Subcutaneous abdominal adipose tissue (tissue), 5 donors: ENCODE data around the gene XAGE2.
"Not testable (repeated sequence)": the region's sequence is repeated elsewhere in the genome, so short reads cannot be mapped to it uniquely, and the experiment has no call there.

ENCODE experiments used
- H3K27ac ChIP-seq: one replicate; pipeline ENCODE4 v1.7.0; 2013; ENCODE audit warnings: low read depth, mild to moderate bottlenecking, inconsistent platforms, low read length, moderate library complexity
- H3K27me3 ChIP-seq, 5 donors: one replicate each; pipeline ENCODE4 v1.7.0; 2013; ENCODE audit warnings: low read length in 5 of 5, inconsistent platforms in 1 of 5; ENCODE audit not compliant: control insufficient read depth in 5 of 5, insufficient read depth in 4 of 5
- H3K36me3 ChIP-seq, 5 donors: one replicate each; pipeline ENCODE4 v1.7.0; 2013; ENCODE audit warnings: low read length in 5 of 5; ENCODE audit not compliant: control insufficient read depth in 5 of 5, insufficient read depth in 5 of 5
- H3K4me1 ChIP-seq, 5 donors: one replicate each; pipeline ENCODE4 v1.7.0; 2013; ENCODE audit warnings: low read length in 5 of 5, mild to moderate bottlenecking in 3 of 5, moderate library complexity in 1 of 5; ENCODE audit not compliant: control insufficient read depth in 5 of 5, insufficient read depth in 5 of 5
- H3K4me3 ChIP-seq, 5 donors: one replicate each; pipeline ENCODE4 v1.7.0; 2013; ENCODE audit warnings: low read length in 5 of 5, low read depth in 1 of 5
- H3K9ac ChIP-seq, 5 donors: one replicate each; pipeline ENCODE4 v1.7.0; 2013; ENCODE audit warnings: low read length in 5 of 5, mild to moderate bottlenecking in 4 of 5, moderate library complexity in 3 of 5
- H3K9me3 ChIP-seq, 5 donors: one replicate each; pipeline ENCODE4 v1.7.0; 2013; ENCODE audit warnings: low read length in 5 of 5; ENCODE audit not compliant: control insufficient read depth in 5 of 5
- donor health status: healthy.
- donor health status: healthy.
- donor health status: healthy.
- donor health status: healthy.
- donor health status: healthy.

Gene XAGE2, protein sequence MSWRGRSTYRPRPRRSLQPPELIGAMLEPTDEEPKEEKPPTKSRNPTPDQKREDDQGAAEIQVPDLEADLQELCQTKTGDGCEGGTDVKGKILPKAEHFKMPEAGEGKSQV

DNA sequence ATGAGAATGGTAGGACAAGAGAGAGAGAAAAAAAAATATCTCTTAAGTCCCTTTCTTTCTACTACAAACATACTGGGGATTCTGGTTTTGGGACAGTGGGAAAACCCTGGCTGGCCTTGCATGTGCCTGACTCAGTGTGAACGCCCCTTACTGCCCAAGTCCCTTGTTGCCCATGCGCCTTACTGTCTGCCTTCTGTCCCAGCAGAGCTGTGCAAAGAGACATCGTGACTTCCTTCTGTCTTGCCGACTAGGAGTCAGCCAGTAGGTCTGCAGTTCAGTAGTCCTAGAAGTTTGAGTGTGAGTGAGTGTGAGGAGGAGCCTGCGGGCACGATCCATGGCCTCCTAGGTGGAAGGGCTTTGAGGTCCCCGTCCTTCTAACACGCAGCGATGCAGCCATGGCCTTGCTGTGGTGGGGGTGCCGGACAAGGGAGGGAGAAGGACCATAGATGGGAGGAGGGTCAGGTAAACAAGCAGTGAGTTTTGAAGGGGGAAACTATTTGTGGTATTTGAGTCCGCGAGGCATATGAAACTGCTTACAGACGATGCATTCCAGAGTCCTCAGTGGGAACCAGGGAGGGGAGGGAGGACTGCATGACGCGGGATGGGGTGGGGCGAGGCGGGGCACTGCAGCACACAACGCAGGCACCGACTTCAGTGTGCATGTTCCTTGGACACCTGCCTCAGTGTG, at the start of gene XAGE2:
TSS of gene XAGE2 (plus strand) at position 654 of the 688 bp plus-strand sequence. CDS start 994 bp downstream, outside the sequence.
- Histone ChIP-seq H3K9ac (no peak within 1 kb of the TSS), H3K36me3 (no peaks in the 10 kb centered on the region), H3K27me3 (peaks cover 0 to 10% (median 6%) of the 10 kb centered on the region in 5 donors), H3K4me1 (no peaks in the 10 kb centered on the region), H3K27ac (no peak within 1 kb of the TSS), H3K4me3 (no peak within 1 kb of the TSS), H3K9me3 (no peaks in the 10 kb centered on the region)

DNA sequence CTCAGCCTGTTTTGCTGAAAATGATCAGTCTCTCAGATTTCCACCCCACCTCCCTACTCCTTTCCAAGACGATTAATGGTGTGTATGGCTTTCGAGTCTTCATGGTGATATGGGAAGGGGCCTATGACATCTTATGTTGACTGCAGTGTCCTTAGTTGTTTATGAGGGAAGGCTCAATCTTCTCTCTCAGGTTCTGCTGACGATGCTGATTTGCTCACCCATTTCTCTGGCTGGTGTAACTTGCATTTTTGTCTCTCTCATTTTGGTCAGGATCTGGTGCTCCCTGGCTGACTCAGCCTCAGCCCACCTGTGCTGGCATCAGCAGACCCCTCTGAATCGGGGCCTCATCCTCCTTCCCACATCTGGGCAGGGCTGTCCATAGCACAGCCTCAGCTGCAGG, 31.4 kb upstream of the XAGE2 start:
- H3K4me1 ChIP-seq: no peaks in the 10 kb centered on the region
- no peak overlapping the region for H3K9ac ChIP-seq
- peaks cover 0 to 9% (median 0%) of the 10 kb centered on the region in 5 donors for H3K9me3 ChIP-seq
- no peak overlapping the region for H3K27ac ChIP-seq
- no peaks in the 10 kb centered on the region for H3K36me3 ChIP-seq
- peaks cover 3 to 19% (median 7%) of the 10 kb centered on the region in 5 donors for H3K27me3 ChIP-seq
- no peak overlapping the region for H3K4me3 ChIP-seq

DNA sequence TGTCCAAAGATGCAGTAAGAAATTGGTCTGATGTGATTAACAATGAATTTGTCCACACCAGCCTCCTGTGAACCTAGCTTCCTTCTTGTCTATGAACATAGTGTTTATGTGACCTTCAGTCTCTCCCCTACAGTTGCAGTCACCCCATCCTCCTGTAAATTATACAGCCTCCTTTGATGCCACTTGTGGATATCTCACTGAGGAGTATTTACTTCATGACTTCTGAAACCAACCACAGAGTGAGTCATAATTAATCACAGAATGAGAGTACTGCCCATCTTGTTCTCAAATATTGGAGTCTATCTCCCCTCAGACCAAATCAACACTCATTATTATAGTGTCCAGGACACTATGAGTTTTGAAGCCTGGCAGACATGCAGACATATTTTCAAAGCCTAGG, 27.3 kb upstream of the XAGE2 start:
- Histone ChIP-seq H3K36me3 (no peaks in the 10 kb centered on the region), H3K4me1 (no peaks in the 10 kb centered on the region), H3K4me3 (no peak overlapping the region), H3K27ac (no peak overlapping the region), H3K9me3 (no peaks in the 10 kb centered on the region), H3K27me3 (peaks cover 3 to 28% (median 5%) of the 10 kb centered on the region in 5 donors), H3K9ac (no peak overlapping the region)

DNA sequence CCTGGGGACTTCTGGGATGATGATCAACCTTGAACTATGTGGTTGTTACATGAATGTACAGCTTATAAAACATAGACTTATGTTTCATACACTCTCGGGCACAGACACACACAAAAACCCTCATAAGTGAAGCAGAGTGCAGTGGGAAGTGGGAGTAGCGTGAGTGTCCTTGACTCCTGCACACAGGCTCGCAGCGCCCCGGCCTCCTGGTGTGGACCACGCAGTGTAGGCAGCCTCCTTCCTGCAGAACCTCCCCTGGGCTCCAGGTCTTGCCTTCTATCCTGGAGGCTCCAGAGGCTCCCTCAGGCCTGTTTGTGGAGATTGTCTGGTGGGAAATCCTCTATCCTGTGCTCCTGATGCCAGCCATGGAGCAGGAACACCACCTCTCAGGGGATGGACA, 25.7 kb upstream of the XAGE2 start:
- not testable (repeated sequence) for H3K4me1 ChIP-seq, H3K36me3 ChIP-seq, H3K27ac ChIP-seq, H3K4me3 ChIP-seq, H3K9me3 ChIP-seq, H3K9ac ChIP-seq
- peaks cover 3 to 22% (median 6%) of the 10 kb centered on the region in 5 donors for H3K27me3 ChIP-seq

DNA sequence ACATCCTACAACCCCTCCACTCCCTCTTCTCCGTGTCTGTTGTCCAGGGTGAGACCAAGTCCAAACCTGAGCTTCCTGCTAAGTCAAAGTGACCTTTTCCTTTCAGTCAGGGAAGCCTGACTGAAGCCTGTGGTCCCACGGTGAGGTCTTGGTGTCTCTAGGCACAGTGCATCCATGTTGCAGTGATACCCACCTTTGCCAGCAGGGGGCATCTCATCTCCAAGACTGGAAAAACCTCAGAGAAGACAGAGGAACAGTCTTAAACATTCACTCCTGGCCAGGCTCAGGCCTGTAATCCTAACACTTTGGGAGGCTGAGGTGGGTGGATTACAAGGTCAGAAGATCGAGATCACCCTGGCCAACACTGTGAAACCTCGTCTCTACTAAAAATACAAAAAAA, 23.4 kb upstream of the XAGE2 start:
- not testable (repeated sequence) for H3K27ac ChIP-seq, H3K36me3 ChIP-seq, H3K9ac ChIP-seq, H3K4me1 ChIP-seq, H3K4me3 ChIP-seq, H3K9me3 ChIP-seq
- peaks cover 0 to 23% (median 11%) of the 10 kb centered on the region in 5 donors for H3K27me3 ChIP-seq

DNA sequence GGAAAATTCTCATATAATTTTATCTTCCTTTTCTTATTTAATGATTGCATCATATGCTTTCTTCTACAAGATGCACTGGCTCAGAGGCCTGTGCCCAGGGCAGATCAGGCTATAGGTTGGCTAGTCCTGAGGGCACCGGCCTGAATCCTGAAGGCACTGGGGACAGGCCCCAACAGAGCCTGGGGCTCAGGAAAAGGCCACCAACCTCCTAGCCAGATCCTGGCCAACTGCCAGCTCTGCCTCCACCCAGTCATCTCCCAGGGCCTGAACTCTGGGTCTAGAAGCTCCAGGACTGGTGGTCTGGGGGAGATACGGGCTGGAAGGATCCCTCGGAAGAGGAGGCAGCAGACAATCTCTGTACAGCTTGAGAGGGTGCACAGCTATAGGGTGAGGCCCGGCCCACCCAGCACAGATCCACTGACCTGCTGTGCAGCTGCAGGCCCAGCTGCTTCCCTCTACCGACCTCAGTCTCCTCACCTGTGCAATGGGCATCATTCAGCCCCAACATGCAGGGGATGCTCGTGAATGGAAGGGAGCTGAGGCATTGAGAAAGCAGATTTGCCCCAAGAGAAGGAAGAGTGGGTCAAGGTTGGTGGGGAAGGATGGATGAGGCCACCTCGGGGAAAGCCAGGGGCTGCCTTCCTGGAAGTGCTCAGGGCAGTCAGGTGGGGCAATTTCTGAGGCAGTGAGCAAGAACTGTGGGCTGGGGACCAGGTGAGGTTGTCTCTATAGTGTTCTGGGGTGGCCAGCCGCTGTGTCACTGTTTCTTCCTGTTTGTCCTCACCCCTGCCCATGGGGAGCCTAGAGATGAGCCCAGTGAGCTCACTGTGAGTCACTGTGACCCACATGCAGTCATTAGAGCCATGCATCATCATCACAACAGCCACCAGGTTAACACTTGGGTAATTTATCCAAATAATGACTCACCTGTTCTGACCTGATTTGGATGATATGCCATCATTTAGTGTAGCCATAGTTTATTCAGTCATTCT, 22.4 kb upstream of the XAGE2 start:
- Histone ChIP-seq H3K9ac (no peak overlapping the region), H3K27me3 (peaks cover 0 to 19% (median 11%) of the 10 kb centered on the region in 5 donors), H3K9me3 (no peaks in the 10 kb centered on the region), H3K4me1 (no peaks in the 10 kb centered on the region), H3K27ac (no peak overlapping the region), H3K4me3 (no peak overlapping the region), H3K36me3 (no peaks in the 10 kb centered on the region)

DNA sequence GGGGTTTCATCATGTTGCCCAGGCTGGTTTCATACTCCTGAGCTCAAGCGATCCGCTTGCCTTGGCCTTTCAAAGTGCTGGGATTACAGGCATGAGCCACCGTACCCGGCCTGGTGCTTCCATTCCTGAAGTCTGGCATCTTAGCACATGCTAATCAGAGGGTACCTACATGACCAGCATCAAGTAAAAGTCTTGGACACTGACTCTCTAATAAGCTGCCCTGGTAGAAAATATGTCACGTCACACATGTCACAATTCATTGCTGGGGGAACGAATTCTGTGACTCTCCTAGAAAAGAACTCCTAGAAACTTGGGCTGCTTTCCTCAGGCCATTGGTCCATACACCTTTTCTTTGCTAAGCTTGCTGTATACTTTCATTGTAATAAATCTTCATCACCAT, 19.1 kb upstream of the XAGE2 start:
- Histone ChIP-seq H3K4me3 (no peak overlapping the region), H3K4me1 (no peaks in the 10 kb centered on the region), H3K36me3 (no peaks in the 10 kb centered on the region), H3K9ac (no peak overlapping the region), H3K27ac (no peak overlapping the region), H3K9me3 (no peaks in the 10 kb centered on the region), H3K27me3 (peaks cover 0 to 18% (median 11%) of the 10 kb centered on the region in 5 donors)

DNA sequence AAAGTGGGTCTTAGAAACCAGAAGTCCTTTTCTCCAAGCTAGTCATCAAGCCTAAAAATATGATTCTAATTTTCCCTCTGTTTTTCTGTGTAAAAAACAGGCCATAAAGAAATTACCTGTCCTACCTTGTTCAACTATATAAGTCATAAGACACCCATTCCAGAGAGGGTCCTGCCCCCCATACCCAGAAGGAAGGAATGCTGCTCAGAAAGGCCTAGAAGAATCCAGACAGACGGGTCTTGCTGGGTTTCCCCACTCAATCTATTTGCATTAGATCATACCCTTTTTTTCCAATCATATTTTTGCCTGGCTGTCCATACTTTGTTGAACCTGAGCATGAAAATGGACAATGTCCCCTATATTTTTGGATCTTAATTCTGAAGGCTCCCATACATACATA, 16.3 kb upstream of the XAGE2 start:
- Histone ChIP-seq H3K4me3 (no peak overlapping the region), H3K4me1 (no peaks in the 10 kb centered on the region), H3K36me3 (no peaks in the 10 kb centered on the region), H3K9ac (no peak overlapping the region), H3K27ac (no peak overlapping the region), H3K27me3 (peaks cover 0 to 14% (median 11%) of the 10 kb centered on the region in 5 donors), H3K9me3 (no peaks in the 10 kb centered on the region)

DNA sequence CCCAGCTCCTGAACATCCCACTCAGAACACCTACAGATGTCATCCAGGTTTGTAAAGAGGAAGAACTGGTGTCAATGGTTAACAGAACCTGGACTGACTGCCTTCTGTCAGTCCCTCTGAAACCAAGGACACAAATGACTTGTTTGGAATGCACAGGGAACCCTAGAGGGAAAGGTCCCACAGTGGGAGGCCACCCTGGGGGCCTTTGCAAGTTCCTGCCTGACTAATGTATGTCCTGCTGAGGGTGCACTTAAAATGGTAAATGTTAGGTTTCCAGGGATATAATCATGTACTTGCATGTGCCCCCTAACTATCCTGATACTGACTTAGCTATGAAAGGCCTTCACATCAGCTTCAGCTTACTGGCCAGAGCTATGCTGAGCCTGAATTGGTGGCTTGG, 15.0 kb upstream of the XAGE2 start:
- Histone ChIP-seq H3K9me3 (no peaks in the 10 kb centered on the region), H3K9ac (no peak overlapping the region), H3K27ac (no peak overlapping the region), H3K4me3 (no peak overlapping the region), H3K27me3 (peaks cover 0 to 14% (median 11%) of the 10 kb centered on the region in 5 donors), H3K36me3 (no peaks in the 10 kb centered on the region), H3K4me1 (no peaks in the 10 kb centered on the region)

DNA sequence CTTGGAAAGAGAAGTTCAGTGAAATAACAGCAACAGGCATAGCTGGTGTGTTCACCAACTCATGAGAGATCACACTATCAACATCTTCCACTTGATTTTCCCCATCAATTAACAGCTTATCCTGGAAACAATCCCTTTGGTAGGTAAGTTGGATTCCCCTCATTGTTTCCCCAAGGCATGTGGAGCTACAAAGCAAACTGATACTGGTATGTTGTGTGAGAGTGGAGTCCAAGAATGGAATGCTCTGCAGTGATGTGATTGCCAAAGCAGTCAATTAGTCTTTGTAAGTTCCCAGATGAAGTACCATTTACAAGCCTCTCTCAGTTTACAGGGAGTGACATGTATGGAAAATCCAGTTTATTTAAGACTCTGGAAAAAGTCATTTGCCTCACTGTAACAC, 13.7 kb upstream of the XAGE2 start:
- no peaks in the 10 kb centered on the region for H3K36me3 ChIP-seq
- peaks cover 3 to 13% (median 6%) of the 10 kb centered on the region in 5 donors for H3K27me3 ChIP-seq
- H3K27ac ChIP-seq: no peak overlapping the region
- no peak overlapping the region for H3K9ac ChIP-seq
- H3K4me1 ChIP-seq: no peaks in the 10 kb centered on the region
- H3K4me3 ChIP-seq: no peak overlapping the region
- H3K9me3 ChIP-seq: no peaks in the 10 kb centered on the region
